MM.1S (cell line): ENCODE data around the gene STARD8.

ENCODE experiments used
- DNase-seq: peaks from one replicate; pipeline ENCODE4 v3.0.0-alpha.2; 2015
- H2AFZ ChIP-seq: fragments of 300-600 bp; sonication (generic); 2 replicates; pipeline ENCODE4 v1.6.0; 2016; ENCODE audit warnings: antibody characterized with exemption, low read length
- H3F3A ChIP-seq: fragments of 300-600 bp; sonication (generic); 2 replicates; pipeline ENCODE4 v1.6.1; 2016; ENCODE audit warnings: mild to moderate bottlenecking, antibody characterized with exemption, low read length, moderate library complexity, mixed read lengths; ENCODE audit not compliant: insufficient read depth
- H3K27ac ChIP-seq: fragments of 300-600 bp; sonication (generic); 2 replicates; pipeline ENCODE4 v1.5.1; 2016; ENCODE audit warnings: mild to moderate bottlenecking, low read length
- H3K27me3 ChIP-seq: fragments of 300-600 bp; sonication (generic); replicated peaks from 2 replicates; pipeline ENCODE4 v1.6.0; 2016; ENCODE audit warnings: low read length; ENCODE audit not compliant: insufficient read depth
- H3K36me3 ChIP-seq: fragments of 300-600 bp; sonication (generic); replicated peaks from 2 replicates; pipeline ENCODE4 v1.6.1; 2016; ENCODE audit warnings: mild to moderate bottlenecking, low read length, mixed read lengths; ENCODE audit not compliant: insufficient read depth
- H3K4me1 ChIP-seq: fragments of 300-600 bp; sonication (generic); 2 replicates; pipeline ENCODE4 v1.6.1; 2016; ENCODE audit warnings: low read length, mixed read lengths
- H3K4me2 ChIP-seq: fragments of 300-600 bp; sonication (generic); 2 replicates; pipeline ENCODE4 v1.6.0; 2016; ENCODE audit warnings: low read depth, low read length
- H3K4me3 ChIP-seq: fragments of 300-600 bp; sonication (generic); 2 replicates; pipeline ENCODE4 v1.5.1; 2016; ENCODE audit warnings: low read length, mixed read lengths
- H3K79me2 ChIP-seq: fragments of 300-600 bp; sonication (generic); 2 replicates; pipeline ENCODE4 v1.6.1; 2016; ENCODE audit warnings: mixed run types, low read length, mixed read lengths
- H3K9ac ChIP-seq: fragments of 300-600 bp; sonication (generic); 2 replicates; pipeline ENCODE4 v1.6.1; 2016; ENCODE audit warnings: low read length, mixed read lengths
- H3K9me2 ChIP-seq: fragments of 300-600 bp; sonication (generic); replicated peaks from 2 replicates; pipeline ENCODE4 v1.6.1; 2016; ENCODE audit warnings: mild to moderate bottlenecking, low read length, mixed read lengths; ENCODE audit not compliant: insufficient read depth
- H3K9me3 ChIP-seq: fragments of 300-600 bp; sonication (generic); replicated peaks from 2 replicates; pipeline ENCODE4 v1.6.1; 2016; ENCODE audit warnings: mild to moderate bottlenecking, low read length, mixed read lengths; ENCODE audit not compliant: insufficient read depth
- H4K20me1 ChIP-seq: fragments of 300-600 bp; sonication (generic); 2 replicates; pipeline ENCODE4 v1.6.1; 2016; ENCODE audit warnings: mild to moderate bottlenecking, low read length, moderate library complexity, mixed read lengths; ENCODE audit not compliant: insufficient read depth
- EZH2 ChIP-seq: fragments of 300-600 bp; sonication (generic); optimal IDR thresholded peaks from 2 replicates; pipeline ENCODE3; 2017; ENCODE audit warnings: low read depth, mild to moderate bottlenecking, antibody characterized with exemption, low read length, mixed read lengths
- EZH2phosphoT487 ChIP-seq: fragments of 300-600 bp; sonication (generic); IDR thresholded peaks from 2 replicates; pipeline ENCODE4 v1.6.1; 2018; ENCODE audit warnings: antibody characterized with exemption, low read length
- TF ChIP-seq, protein P1 (sequence below): fragments of 300-600 bp; sonication (generic); IDR thresholded peaks from 2 replicates; pipeline ENCODE4 v1.5.1; 2016; ENCODE audit warnings: antibody characterized with exemption, low read length, mixed read lengths

The STARD8 gene

DNA sequence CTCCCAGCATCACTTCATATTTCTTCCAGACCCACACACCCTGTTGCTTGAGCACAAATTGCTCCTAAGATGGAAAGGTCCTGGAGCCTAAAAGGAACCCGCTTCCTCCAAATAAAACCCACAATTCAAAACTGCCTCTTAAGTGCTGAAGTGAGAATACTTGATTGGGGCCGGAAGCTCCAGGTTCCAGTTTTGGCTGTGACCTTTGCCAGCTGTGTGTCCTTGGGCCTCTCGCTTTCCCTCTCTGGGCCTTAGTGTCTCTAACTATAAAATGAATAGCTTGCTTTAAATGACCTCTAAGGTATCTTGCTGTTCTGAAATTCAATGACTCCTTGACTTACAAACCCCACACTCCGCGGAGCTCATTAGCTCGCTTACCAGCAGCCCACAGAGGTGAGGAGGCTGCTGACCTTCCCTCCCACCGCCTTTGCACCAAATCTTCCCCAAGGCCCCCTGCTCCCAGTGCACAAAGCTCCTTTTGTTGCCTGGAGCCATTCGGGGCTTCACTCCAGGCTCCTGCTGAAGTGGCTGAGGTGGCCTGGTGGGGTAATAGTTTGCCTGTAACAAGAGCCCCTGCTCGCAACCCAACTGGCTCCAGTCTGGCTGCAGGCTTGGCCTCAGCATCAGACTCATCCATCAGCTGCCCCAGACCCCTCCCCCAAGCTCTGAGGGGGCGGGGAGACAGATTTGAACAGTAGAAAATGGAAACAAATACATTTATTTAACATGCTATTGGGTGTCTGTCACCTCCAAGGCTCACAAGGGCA is 21.8 kb downstream of the STARD8 start:
- DNase-seq: no peak
- Histone ChIP-seq H3K9me2 (no peaks in the 10 kb centered on the region), H4K20me1 (no peaks in the 10 kb centered on the region), H3F3A (no peaks in the 10 kb centered on the region), H3K9me3 (no peaks in the 10 kb centered on the region), H3K4me1 (no peaks in the 10 kb centered on the region), H3K79me2 (no peaks in the 10 kb centered on the region), H3K27ac (no peak overlapping the region), H3K9ac (no peak overlapping the region), H3K27me3 (no peaks in the 10 kb centered on the region), H3K4me2 (no peak overlapping the region), H3K36me3 (no peaks in the 10 kb centered on the region), H2AFZ (no peak overlapping the region), H3K4me3 (no peak overlapping the region)
- TF ChIP-seq EZH2phosphoT487 (no peak), EZH2 (no peak)
- TF ChIP-seq, protein P1, sequence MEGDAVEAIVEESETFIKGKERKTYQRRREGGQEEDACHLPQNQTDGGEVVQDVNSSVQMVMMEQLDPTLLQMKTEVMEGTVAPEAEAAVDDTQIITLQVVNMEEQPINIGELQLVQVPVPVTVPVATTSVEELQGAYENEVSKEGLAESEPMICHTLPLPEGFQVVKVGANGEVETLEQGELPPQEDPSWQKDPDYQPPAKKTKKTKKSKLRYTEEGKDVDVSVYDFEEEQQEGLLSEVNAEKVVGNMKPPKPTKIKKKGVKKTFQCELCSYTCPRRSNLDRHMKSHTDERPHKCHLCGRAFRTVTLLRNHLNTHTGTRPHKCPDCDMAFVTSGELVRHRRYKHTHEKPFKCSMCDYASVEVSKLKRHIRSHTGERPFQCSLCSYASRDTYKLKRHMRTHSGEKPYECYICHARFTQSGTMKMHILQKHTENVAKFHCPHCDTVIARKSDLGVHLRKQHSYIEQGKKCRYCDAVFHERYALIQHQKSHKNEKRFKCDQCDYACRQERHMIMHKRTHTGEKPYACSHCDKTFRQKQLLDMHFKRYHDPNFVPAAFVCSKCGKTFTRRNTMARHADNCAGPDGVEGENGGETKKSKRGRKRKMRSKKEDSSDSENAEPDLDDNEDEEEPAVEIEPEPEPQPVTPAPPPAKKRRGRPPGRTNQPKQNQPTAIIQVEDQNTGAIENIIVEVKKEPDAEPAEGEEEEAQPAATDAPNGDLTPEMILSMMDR: no peak

DNA sequence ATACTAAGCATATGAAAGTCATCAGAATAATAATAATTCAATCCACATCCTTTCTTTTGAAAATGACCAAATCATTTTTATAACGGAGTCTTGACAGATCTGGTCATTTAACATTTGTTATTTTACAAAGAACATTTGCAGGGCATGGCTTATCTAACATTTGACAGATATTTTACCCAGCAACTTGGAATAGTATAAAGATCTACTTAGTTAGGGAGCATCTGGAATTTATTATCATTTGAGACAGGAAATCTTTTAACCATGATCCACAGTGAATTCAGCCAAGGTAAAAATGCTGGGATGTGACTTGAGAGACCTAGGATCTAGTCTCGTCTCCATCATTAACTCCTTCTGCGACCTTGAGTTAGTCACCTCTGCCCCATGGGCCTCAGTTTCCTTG is 22.4 kb downstream of the STARD8 start:
- no peaks in the 10 kb centered on the region for H3K27me3 ChIP-seq
- H3K9ac ChIP-seq: no peak overlapping the region
- H3K4me2 ChIP-seq: no peak overlapping the region
- H3F3A ChIP-seq: no peaks in the 10 kb centered on the region
- no peak for TF ChIP-seq EZH2
- TF ChIP-seq EZH2phosphoT487: no peak
- TF ChIP-seq, protein P1: no peak
- H3K36me3 ChIP-seq: no peaks in the 10 kb centered on the region
- no peak overlapping the region for H3K27ac ChIP-seq
- H3K9me2 ChIP-seq: no peaks in the 10 kb centered on the region
- no peaks in the 10 kb centered on the region for H3K4me1 ChIP-seq
- no peaks in the 10 kb centered on the region for H4K20me1 ChIP-seq
- H3K9me3 ChIP-seq: no peaks in the 10 kb centered on the region
- H2AFZ ChIP-seq: no peak overlapping the region
- no peak overlapping the region for H3K4me3 ChIP-seq
- no peak for DNase-seq
- no peaks in the 10 kb centered on the region for H3K79me2 ChIP-seq

DNA sequence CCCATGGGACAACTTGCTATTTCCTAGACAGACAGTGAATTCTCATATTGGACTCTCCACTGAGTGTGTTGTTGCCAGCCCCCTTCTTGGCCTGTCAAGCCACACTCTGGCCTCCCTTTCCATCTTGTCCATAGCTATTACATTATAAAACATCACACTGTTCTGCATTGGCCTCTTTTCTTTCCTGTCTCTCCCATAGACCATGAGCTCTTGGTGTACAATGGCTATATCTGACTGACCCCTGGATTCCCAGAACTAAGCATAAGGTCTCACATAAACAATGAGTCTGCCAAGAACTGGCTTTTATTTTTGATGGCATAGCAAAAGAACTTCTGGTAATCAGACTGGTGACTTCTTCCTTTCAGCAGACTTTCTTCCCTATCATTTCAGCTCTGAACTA is 23.8 kb downstream of the STARD8 start:
- H3F3A ChIP-seq: no peaks in the 10 kb centered on the region
- no peaks in the 10 kb centered on the region for H3K79me2 ChIP-seq
- DNase-seq: no peak
- H3K27me3 ChIP-seq: no peaks in the 10 kb centered on the region
- TF ChIP-seq, protein P1: no peak
- TF ChIP-seq EZH2phosphoT487 (no peak), EZH2 (no peak)
- no peaks in the 10 kb centered on the region for H3K9me3 ChIP-seq
- no peak overlapping the region for H3K27ac ChIP-seq
- H3K9ac ChIP-seq: no peak overlapping the region
- H3K9me2 ChIP-seq: no peaks in the 10 kb centered on the region
- no peak overlapping the region for H3K4me3 ChIP-seq
- H3K4me1 ChIP-seq: no peaks in the 10 kb centered on the region
- no peak overlapping the region for H3K4me2 ChIP-seq
- H3K36me3 ChIP-seq: no peaks in the 10 kb centered on the region
- no peaks in the 10 kb centered on the region for H4K20me1 ChIP-seq
- no peak overlapping the region for H2AFZ ChIP-seq
